H1 (cell line): Measurements from ENCODE around the gene CAMKMT. TPM values are rescaled to one million over a fixed set of nuclear protein-coding genes. Genes with fewer than 3 reads are reported as not detected.

Experiments
- CTCF ChIA-PET: fragments of 300-600 bp; sonication (Branson Sonifier 250); formaldehyde crosslinking; loops from one replicate; lab custom pipeline; 2021; ENCODE audit not compliant: partially characterized antibody; lab: Charles Lee
- POLR2A ChIA-PET: fragments of 300-600 bp; sonication (Branson Sonifier 250); formaldehyde crosslinking; loops from one replicate; lab custom pipeline; 2021; ENCODE audit warnings: inconsistent platforms; ENCODE audit not compliant: partially characterized antibody; lab: Charles Lee
- DNase-seq, 2 experiments: peaks; one replicate each; pipeline versions ENCODE4 v3.0.0 to v3.0.0-alpha.2; 2010 to 2022; ENCODE audit warnings: low spot score in 2 of 2, low read depth in 1 of 2, mixed read lengths in 1 of 2
- FAIRE-seq: peaks from 2 replicates; lab custom pipeline; 2011; peaks lifted over from hg19 to GRCh38; lab: Jason Lieb, UNC
- H2AFZ ChIP-seq: 2 replicates; pipeline ENCODE4 v1.8.1; 2012; ENCODE audit warnings: low read length, inconsistent platforms
- H2AK5ac ChIP-seq: 2 replicates; pipeline ENCODE4 v1.6.1; 2013; ENCODE audit warnings: low read depth, low read length
- H2BK120ac ChIP-seq: replicated peaks from 2 replicates; pipeline ENCODE3; 2013; ENCODE audit warnings: low read depth, low read length, inconsistent platforms
- H2BK12ac ChIP-seq: 2 replicates; pipeline ENCODE4 v1.6.1; 2013; ENCODE audit warnings: low read depth, low read length
- H2BK15ac ChIP-seq: 2 replicates; pipeline ENCODE4 v1.6.1; 2013; ENCODE audit warnings: low read length
- H2BK20ac ChIP-seq: 2 replicates; pipeline ENCODE4 v1.6.1; 2013; ENCODE audit warnings: low read length
- H2BK5ac ChIP-seq: 2 replicates; pipeline ENCODE4 v1.6.1; 2013; ENCODE audit warnings: low read depth, low read length
- H3K14ac ChIP-seq: 2 replicates; pipeline ENCODE4 v1.6.1; 2013; ENCODE audit warnings: inconsistent platforms; ENCODE audit not compliant: insufficient read length
- H3K18ac ChIP-seq: 2 replicates; pipeline ENCODE4 v1.6.1; 2013; ENCODE audit warnings: low read length; ENCODE audit errors: extremely low read depth
- H3K23ac ChIP-seq: 2 replicates; pipeline ENCODE4 v1.6.1; 2013; ENCODE audit warnings: inconsistent platforms; ENCODE audit not compliant: insufficient read length
- H3K23me2 ChIP-seq: 2 replicates; pipeline ENCODE4 v1.6.1; 2013; ENCODE audit warnings: low read depth, low read length
- H3K27ac ChIP-seq: 2 replicates; pipeline ENCODE4 v1.6.1; 2011; ENCODE audit warnings: low read depth, low read length, inconsistent platforms
- H3K27me3 ChIP-seq, 4 experiments: replicated peaks in 1 of 4; 1 replicate in 1 of 4; 2 replicates in 3 of 4; pipeline versions ENCODE4 v1.6.1 to v1.8.1; 2011 to 2013; ENCODE audit warnings: low read length in 3 of 4, mild to moderate bottlenecking in 3 of 4, inconsistent platforms in 2 of 4, mixed read lengths in 2 of 4, moderate library complexity in 1 of 4; ENCODE audit not compliant: control insufficient read depth in 3 of 4, insufficient read depth in 3 of 4; ENCODE audit errors: extremely low read depth in 1 of 4
- H3K36me3 ChIP-seq, 4 experiments: 2 replicates each; pipeline versions ENCODE4 v1.6.1 to v1.8.1; 2011 to 2013; ENCODE audit warnings: mild to moderate bottlenecking in 4 of 4, low read length in 3 of 4, moderate library complexity in 2 of 4, control low read depth in 1 of 4, inconsistent platforms in 1 of 4; ENCODE audit not compliant: insufficient read depth in 4 of 4, control insufficient read depth in 2 of 4
- H3K4ac ChIP-seq: replicated peaks from 2 replicates; pipeline ENCODE3; 2013; ENCODE audit warnings: low read length, low read depth, mixed read lengths, inconsistent platforms; ENCODE audit not compliant: insufficient read length
- H3K4me1 ChIP-seq, 4 experiments: replicated peaks in 1 of 4; 1 replicate in 1 of 4; 2 replicates in 3 of 4; pipeline versions ENCODE4 v1.6.1 to v1.8.1; 2011 to 2013; ENCODE audit warnings: low read length in 3 of 4, inconsistent platforms in 2 of 4, mixed read lengths in 1 of 4; ENCODE audit not compliant: insufficient read depth in 4 of 4, control insufficient read depth in 3 of 4
- H3K4me2 ChIP-seq, 2 experiments: 2 replicates each; pipeline versions ENCODE4 v1.6.1 to v1.8.1; 2011 to 2013; ENCODE audit warnings: low read depth in 2 of 2, low read length in 2 of 2, control low read depth in 1 of 2, inconsistent platforms in 1 of 2, mild to moderate bottlenecking in 1 of 2; ENCODE audit not compliant: insufficient read depth in 1 of 2
- H3K4me3 ChIP-seq, 4 experiments: fragments of 200-600, 300-600 bp in 1 of 4; sonication (generic), shearing (Covaris generic), sonication (Bioruptor Twin) in 1 of 4; 2 replicates each; pipeline versions ENCODE4 v1.5.1 to v1.8.1; 2011 to 2016; ENCODE audit warnings: low read length in 4 of 4, low read depth in 3 of 4, control low read depth in 2 of 4, inconsistent platforms in 2 of 4, mild to moderate bottlenecking in 2 of 4, mixed read lengths in 1 of 4, moderate library complexity in 1 of 4; ENCODE audit not compliant: insufficient read depth in 2 of 4; ENCODE audit errors: extremely low read depth in 1 of 4
- H3K56ac ChIP-seq: replicated peaks from 2 replicates; pipeline ENCODE3; 2013; ENCODE audit warnings: low read depth, mild to moderate bottlenecking, mixed read lengths, low read length, inconsistent platforms; ENCODE audit not compliant: insufficient read length
- H3K79me1 ChIP-seq: 2 replicates; pipeline ENCODE4 v1.6.1; 2013; ENCODE audit warnings: low read depth, low read length, control low read depth
- H3K79me2 ChIP-seq, 2 experiments: 2 replicates each; pipeline versions ENCODE4 v1.6.1 to v1.8.1; 2012 to 2013; ENCODE audit warnings: low read length in 2 of 2, mild to moderate bottlenecking in 2 of 2, inconsistent platforms in 1 of 2; ENCODE audit not compliant: insufficient read depth in 2 of 2, control insufficient read depth in 1 of 2
- H3K9ac ChIP-seq, 4 experiments: replicated peaks in 1 of 4; 1 replicate in 1 of 4; 2 replicates in 3 of 4; pipeline versions ENCODE4 v1.6.1 to v1.8.1; 2011 to 2013; ENCODE audit warnings: low read depth in 3 of 4, low read length in 3 of 4, control low read depth in 2 of 4, mild to moderate bottlenecking in 2 of 4, moderate library complexity in 2 of 4, inconsistent platforms in 1 of 4; ENCODE audit errors: extremely low read depth in 1 of 4
- H3K9me3 ChIP-seq, 2 experiments: 2 replicates each; pipeline versions ENCODE4 v1.6.1 to v1.8.1; 2012 to 2013; ENCODE audit warnings: mild to moderate bottlenecking in 2 of 2, moderate library complexity in 2 of 2, control low read depth in 1 of 2, inconsistent platforms in 1 of 2, low read depth in 1 of 2, low read length in 1 of 2, mixed read lengths in 1 of 2; ENCODE audit not compliant: insufficient read depth in 2 of 2
- H4K20me1 ChIP-seq, 2 experiments: replicated peaks in 1 of 2; 2 replicates each; pipeline versions ENCODE3 to v1.8.1; 2011 to 2013; ENCODE audit warnings: inconsistent platforms in 2 of 2, low read length in 2 of 2, mild to moderate bottlenecking in 1 of 2; ENCODE audit not compliant: insufficient read depth in 2 of 2, control insufficient read depth in 1 of 2
- H4K5ac ChIP-seq: 2 replicates; pipeline ENCODE4 v1.6.1; 2013; ENCODE audit warnings: low read length, low read depth, mixed read lengths, inconsistent platforms; ENCODE audit not compliant: insufficient read length
- H4K8ac ChIP-seq: 2 replicates; pipeline ENCODE4 v1.8.0; 2013; ENCODE audit warnings: mild to moderate bottlenecking, moderate library complexity, low read length, inconsistent platforms; ENCODE audit not compliant: insufficient read depth; ENCODE audit errors: extremely low read depth
- H4K91ac ChIP-seq: replicated peaks from 2 replicates; pipeline ENCODE3; 2013; ENCODE audit warnings: low read length, mixed read lengths, inconsistent platforms; ENCODE audit not compliant: insufficient read length
- EZH2 ChIP-seq: fragments of 200-600 bp; sonication (generic); IDR thresholded peaks from 2 replicates; pipeline ENCODE4 v1.7.1; 2012; ENCODE audit warnings: low read depth, mild to moderate bottlenecking, moderate library complexity, low read length, inconsistent platforms; ENCODE audit not compliant: severe bottlenecking
- SIN3A ChIP-seq, 2 experiments: IDR thresholded peaks in 1 of 2; conservative IDR thresholded peaks in 1 of 2; 2 replicates each; pipeline ENCODE4 v1.6.1; 2011 to 2012; ENCODE audit warnings: low read length in 2 of 2, improper control_type of control experiment in 1 of 2, low read depth in 1 of 2, mild to moderate bottlenecking in 1 of 2
- TCF12 ChIP-seq: IDR thresholded peaks from 2 replicates; pipeline ENCODE4 v1.6.1; 2011; ENCODE audit warnings: low read depth, mild to moderate bottlenecking, low read length
- TEAD4 ChIP-seq: IDR thresholded peaks from 2 replicates; pipeline ENCODE4 v1.6.1; 2012; ENCODE audit warnings: low read depth, low read length, inconsistent platforms, mixed read lengths
- YY1 ChIP-seq: IDR thresholded peaks from 2 replicates; pipeline ENCODE4 v1.6.1; 2011; ENCODE audit warnings: low read depth, mild to moderate bottlenecking, low read length
- WGBS, 2 experiments: shearing (Covaris generic) in 1 of 2; methylation state at CpG; one replicate each; pipeline versions ENCODE4 v1.1.6 to v1.1.7; 2013 to 2015; ENCODE audit warnings: low lambda C conversion rate in 2 of 2, mixed read lengths in 2 of 2, inconsistent platforms in 1 of 2, low coverage in 1 of 2, missing lambda C conversion rate in 1 of 2; ENCODE audit not compliant: insufficient replicate concordance in 2 of 2, insufficient coverage in 1 of 2, insufficient read length in 1 of 2; ENCODE audit errors: extremely low coverage in 1 of 2, missing lambda C conversion rate in 1 of 2; 5-methylcytosine and 5-hydroxymethylcytosine counted together
- polyA plus RNA-seq, 7 experiments: library from polyadenylated mRNA; depleted of rRNA in 3 of 7; stranded (reverse) in 5 of 7; unstranded in 2 of 7; fragments of >200 nt in 5 of 7; fragments of 200-250 nt in 2 of 7; gene quantifications; 1 replicate in 5 of 7; 2 replicates in 1 of 7; 4 replicates in 1 of 7; pipeline versions ENCODE4 v1.2.1 to v1.2.3, GENCODE V29; 2011 to 2013; ENCODE audit warnings: missing spikeins in 2 of 7, mixed read lengths in 2 of 7
- total RNA-seq: library from RNA; stranded (reverse); fragmentation: NEBNext Ultra II Directional; extraction: Animal tissue kit (Norgen Biotek cat#: 25700); gene quantifications from 2 replicates; pipeline ENCODE4 v1.2.1, GENCODE V29; 2021

The CAMKMT gene
- total and polyA plus RNA-seq, 2 of the 8 experiments (the other 6 are each of a cell fraction or from before 2014, with no cell fraction given), result 14.7 to 22.4 TPM

DNA sequence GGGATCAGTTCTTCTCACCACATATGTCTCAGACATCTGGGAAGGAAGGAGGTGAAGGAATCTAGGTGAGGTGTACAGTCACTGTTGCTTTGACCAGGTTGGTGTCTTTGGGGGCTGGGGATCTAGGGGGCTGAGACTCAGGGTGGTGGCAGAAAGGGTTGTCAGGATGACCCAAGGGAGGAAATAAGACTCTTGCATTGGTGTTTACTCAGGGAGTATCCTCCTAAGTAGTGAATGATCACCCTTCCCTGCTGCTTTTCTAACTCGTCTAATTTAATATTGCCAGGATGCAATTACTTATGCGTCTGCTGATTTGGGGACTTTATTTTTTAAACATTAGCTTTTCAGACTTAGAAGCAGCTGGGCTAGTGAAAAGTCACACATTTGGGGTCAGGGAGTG lies 451.9 kb downstream of the CAMKMT start:
- Histone ChIP-seq H2BK12ac (no peak overlapping the region), H2AFZ (no peak overlapping the region), H3K36me3 (no peaks in the 10 kb centered on the region), H3K27me3 (no peaks in the 10 kb centered on the region; a peak in 1 of 7 replicates), H4K8ac (no peak overlapping the region), H3K4me3 (no peak overlapping the region), H3K23me2 (no peaks in the 10 kb centered on the region), H3K18ac (0 out of 2 replicates have a peak overlapping the region, but pooled peaks have one; percentile 28), H3K79me1 (no peaks in the 10 kb centered on the region), H3K4me2 (no peak overlapping the region), H3K56ac (no peak overlapping the region), H3K4me1 (no peaks in the 10 kb centered on the region), H4K20me1 (no peaks in the 10 kb centered on the region), H2BK5ac (no peak overlapping the region), H3K9ac (no peak overlapping the region), H3K79me2 (no peaks in the 10 kb centered on the region), H4K5ac (no peak overlapping the region), H3K27ac (no peak overlapping the region), H2AK5ac (no peak overlapping the region), H4K91ac (no peak overlapping the region), H2BK15ac (no peak overlapping the region), H3K14ac (no peak overlapping the region), H2BK120ac (no peak overlapping the region), H3K9me3 (no peaks in the 10 kb centered on the region), H3K23ac (no peak overlapping the region), H2BK20ac (no peak overlapping the region), H3K4ac (no peak overlapping the region)
- FAIRE-seq, result no peak
- CTCF ChIA-PET, result no interaction called here
- WGBS, 2 experiments, result 91% methylated on average over 2 of the region's 2 CpGs; no CpG with 5 or more reads in 1 of the 2 experiments
- no peak for DNase-seq
- POLR2A ChIA-PET, result no interaction called here
- no peak for TF ChIP-seq YY1
- TF ChIP-seq TEAD4, result no peak
- no peak for TF ChIP-seq TCF12
- TF ChIP-seq EZH2, result no peak
- TF ChIP-seq SIN3A (conservative IDR thresholded peaks at IDR 0.05 in 1 of 2, IDR thresholded peaks at IDR 0.05 in 1 of 2; ENCODE audit: low read depth in 1 of 2, low read length in 2 of 2), result no peak
